ENCODE results near the gene PPDPF.
"Not testable (repeated sequence)": the region's sequence is repeated elsewhere in the genome, so short reads cannot be mapped to it uniquely, and the experiment has no call there.

Gene PPDPF

GRCh38 chr20:63561624-63562396, 41.2 kb downstream of the PPDPF start:
- DNase-seq = no peak

- DNase-seq = no peak
These were observed 42.1 kb downstream of the PPDPF start for GRCh38 chr20:63562461-63563224.

- DNase-seq = no peak
These were observed 42.8 kb downstream of the PPDPF start for GRCh38 chr20:63563225-63563935.

GRCh38 chr20:63564036-63564810, 43.7 kb downstream of the PPDPF start:
- DNase-seq = no peak

- no peak for DNase-seq
These were observed 44.6 kb downstream of the PPDPF start for GRCh38 chr20:63565021-63565698.

DNA sequence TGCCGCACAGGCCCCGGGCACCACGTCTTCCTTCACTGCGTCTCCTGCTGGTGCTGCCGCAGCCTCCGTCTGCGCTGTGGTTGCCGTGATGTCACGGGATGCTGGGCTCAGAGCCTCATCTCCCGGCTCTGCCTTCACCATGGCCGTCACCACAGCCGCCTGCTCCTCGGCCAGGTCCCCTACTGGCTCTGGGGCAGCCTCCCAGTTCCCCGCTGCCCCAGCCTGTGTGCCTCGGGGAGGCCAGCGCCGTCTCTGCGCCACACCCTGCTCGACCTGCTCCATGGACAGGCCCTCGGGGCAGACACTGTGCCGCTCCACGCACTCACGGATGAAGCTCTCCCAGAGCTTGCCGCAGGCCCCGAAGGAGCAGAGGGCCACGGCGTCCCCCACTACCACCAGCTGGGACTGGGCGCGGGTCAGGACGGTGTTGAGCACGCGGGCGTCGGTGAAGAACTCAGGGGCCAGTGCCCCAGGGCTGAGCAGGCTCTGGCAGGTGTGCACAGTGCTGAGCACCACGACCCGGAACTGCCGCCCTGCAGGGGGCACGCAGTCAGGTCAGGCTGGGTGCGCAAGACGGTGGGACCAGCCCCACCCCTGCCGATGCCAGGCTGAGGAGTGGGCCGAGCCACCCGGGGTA, 45.3 kb downstream of the PPDPF start:
- DNase-seq = no peak

- no peak for DNase-seq
These were observed 46.0 kb downstream of the PPDPF start for GRCh38 chr20:63566395-63567135.

GRCh38 chr20:63567136-63567385, 46.5 kb downstream of the PPDPF start:
- no peak for DNase-seq

DNA sequence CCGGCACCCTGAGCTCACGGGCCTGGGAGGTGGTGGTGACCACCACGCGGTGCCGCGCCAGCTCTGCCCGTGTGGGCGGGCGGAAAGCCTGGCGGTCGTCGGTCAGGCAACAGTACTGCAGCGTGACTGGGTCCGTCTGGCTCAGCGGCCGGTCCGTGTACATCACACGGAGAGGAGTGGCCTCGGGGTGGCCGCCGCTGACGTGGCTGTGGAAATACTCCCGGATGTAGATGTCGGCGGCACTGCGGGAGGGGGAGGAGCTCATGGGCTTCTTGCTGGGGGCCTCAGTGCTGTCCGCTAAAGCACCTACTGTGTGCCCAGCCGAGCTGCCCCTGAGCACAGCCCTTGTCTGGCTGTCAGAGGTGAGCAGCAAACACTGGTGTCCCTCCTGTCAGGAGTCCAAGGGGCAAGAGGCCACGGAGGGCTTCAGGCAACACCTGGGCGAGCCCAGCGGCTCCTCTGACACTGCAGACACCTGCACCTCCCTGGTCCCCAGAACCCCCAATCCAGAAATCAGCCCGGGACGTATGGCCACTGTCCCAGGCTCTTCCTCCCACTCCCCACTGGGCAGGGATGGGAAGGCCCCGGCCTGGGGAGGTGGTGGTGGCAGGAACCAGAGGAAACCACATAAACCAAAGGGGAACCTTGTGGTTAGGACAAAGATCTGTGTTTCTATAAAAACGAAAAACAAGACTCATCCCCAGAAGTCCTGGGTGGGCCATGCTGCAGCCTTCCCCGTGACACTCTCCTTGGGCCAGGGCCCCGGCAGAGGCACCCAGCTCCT, 47.0 kb downstream of the PPDPF start:
- peak in 7 of 56 donors; percentile 10 to 37 (median 16) for DNase-seq

- no peak for DNase-seq
These were observed 47.8 kb downstream of the PPDPF start for GRCh38 chr20:63568170-63568981.

- DNase-seq = peak in 1 of 56 donors; percentile 11
These were observed 48.7 kb downstream of the PPDPF start for GRCh38 chr20:63568986-63569949.

GRCh38 chr20:63570281-63571086, 49.9 kb downstream of the PPDPF start:
- no peak for DNase-seq

DNA sequence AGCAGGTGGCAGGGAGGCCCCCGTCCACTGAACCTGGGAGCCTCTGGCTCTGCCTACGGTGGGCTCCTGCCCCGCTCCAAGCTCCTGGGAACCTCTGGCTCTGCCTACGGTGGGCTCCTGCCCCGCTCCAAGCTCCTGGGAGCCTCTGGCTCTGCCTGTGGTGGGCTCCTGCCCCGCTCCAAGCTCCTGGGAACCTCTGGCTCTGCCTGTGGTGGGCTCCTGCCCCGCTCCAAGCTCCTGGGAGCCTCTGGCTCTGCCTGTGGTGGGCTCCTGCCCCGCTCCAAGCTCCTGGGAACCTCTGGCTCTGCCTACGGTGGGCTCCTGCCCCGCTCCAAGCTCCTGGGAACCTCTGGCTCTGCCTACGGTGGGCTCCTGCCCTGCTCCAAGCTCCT, 50.5 kb downstream of the PPDPF start:
- not testable (repeated sequence) for DNase-seq

Measured in amygdala (tissue), 56 donors.